ENCODE results near the gene RRM2. TPM values are rescaled to one million over a fixed set of nuclear protein-coding genes. Genes with fewer than 3 reads are reported as not detected.

Gene RRM2
- total RNA-seq, 1 donor from 2014 or later, result 79.8 TPM

GRCh38 chr2:10076988-10077527 lies 45.5 kb upstream of the RRM2 start:
- DNase-seq (ENCODE audit: low spot score, unreplicated experiment), result no peak
- TF ChIP-seq CTCF (IDR thresholded peaks at IDR 0.05; ENCODE audit: unreplicated experiment), result no peak
- H3K27me3 Mint-ChIP-seq, result peaks cover 74% of the 10 kb centered on the region
- no peaks in the 10 kb centered on the region for H3K9me3 Mint-ChIP-seq (ENCODE audit: low read depth)
- H3K36me3 Mint-ChIP-seq (ENCODE audit: insufficient read depth), result no peaks in the 10 kb centered on the region
- no peak overlapping the region for H3K27ac Mint-ChIP-seq
- H3K4me3 Mint-ChIP-seq (ENCODE audit: low read depth), result no peak overlapping the region
- H3K4me1 Mint-ChIP-seq (ENCODE audit: low read depth), result peaks cover 10% of the 10 kb centered on the region

GRCh38 chr2:10078001-10078400 lies 44.5 kb upstream of the RRM2 start:
- no peaks in the 10 kb centered on the region for H3K36me3 Mint-ChIP-seq (ENCODE audit: insufficient read depth)
- H3K4me1 Mint-ChIP-seq (ENCODE audit: low read depth), result peaks cover 7% of the 10 kb centered on the region
- no peak overlapping the region for H3K27ac Mint-ChIP-seq
- H3K4me3 Mint-ChIP-seq (ENCODE audit: low read depth), result no peak overlapping the region
- DNase-seq (ENCODE audit: low spot score, unreplicated experiment), result no peak
- H3K27me3 Mint-ChIP-seq, result peaks cover 70% of the 10 kb centered on the region
- TF ChIP-seq CTCF (IDR thresholded peaks at IDR 0.05; ENCODE audit: unreplicated experiment), result no peak
- H3K9me3 Mint-ChIP-seq (ENCODE audit: low read depth), result no peaks in the 10 kb centered on the region

- H3K36me3 Mint-ChIP-seq (ENCODE audit: insufficient read depth), result no peaks in the 10 kb centered on the region
Measured at GRCh38 chr2:10078704-10079265, 43.8 kb upstream of the RRM2 start.

GRCh38 chr2:10079266-10079869 lies 43.2 kb upstream of the RRM2 start:
- peak overlapping the region; percentile 77 for H3K4me3 Mint-ChIP-seq (ENCODE audit: low read depth)
- no peak overlapping the region for H3K27ac Mint-ChIP-seq
- H3K9me3 Mint-ChIP-seq (ENCODE audit: low read depth), result no peaks in the 10 kb centered on the region
- H3K4me1 Mint-ChIP-seq (ENCODE audit: low read depth), result peaks cover 19% of the 10 kb centered on the region
- H3K27me3 Mint-ChIP-seq, result peaks cover 58% of the 10 kb centered on the region
- TF ChIP-seq CTCF (IDR thresholded peaks at IDR 0.05; ENCODE audit: unreplicated experiment), result no peak
- H3K36me3 Mint-ChIP-seq (ENCODE audit: insufficient read depth), result no peaks in the 10 kb centered on the region
- DNase-seq (ENCODE audit: low spot score, unreplicated experiment), result peak; percentile 31

More at GRCh38 chr2:10078704-10079265, 43.8 kb upstream of the RRM2 start:
- no peak overlapping the region for H3K27ac Mint-ChIP-seq
- no peak for DNase-seq (ENCODE audit: low spot score, unreplicated experiment)
- H3K4me3 Mint-ChIP-seq (ENCODE audit: low read depth), result peak overlapping the region; percentile 77
- H3K9me3 Mint-ChIP-seq (ENCODE audit: low read depth), result no peaks in the 10 kb centered on the region
- TF ChIP-seq CTCF (IDR thresholded peaks at IDR 0.05; ENCODE audit: unreplicated experiment), result no peak
- peaks cover 63% of the 10 kb centered on the region for H3K27me3 Mint-ChIP-seq
- peaks cover 14% of the 10 kb centered on the region for H3K4me1 Mint-ChIP-seq (ENCODE audit: low read depth)

- no peak within 1 kb of the TSS for H3K27ac Mint-ChIP-seq
- peak; percentile 37 for TF ChIP-seq CTCF (IDR thresholded peaks at IDR 0.05; ENCODE audit: unreplicated experiment)
- H3K4me3 Mint-ChIP-seq (ENCODE audit: low read depth), result peak within 1 kb of the TSS; percentile 77
- H3K36me3 Mint-ChIP-seq (ENCODE audit: insufficient read depth), result no peaks in the 10 kb centered on the region
- peaks cover 23% of the 10 kb centered on the region for H3K4me1 Mint-ChIP-seq (ENCODE audit: low read depth)
- H3K9me3 Mint-ChIP-seq (ENCODE audit: low read depth), result no peaks in the 10 kb centered on the region
- peak; percentile 37 for DNase-seq (ENCODE audit: low spot score, unreplicated experiment)
- H3K27me3 Mint-ChIP-seq, result peaks cover 52% of the 10 kb centered on the region
Measured at GRCh38 chr2:10079870-10080535, 42.5 kb upstream of the RRM2 start, which contains the start of gene CYS1. TSS of gene CYS1 (minus strand) at chr2:10080411. CDS start at chr2:10080223, 188 bp downstream.
